8988T (cell line): Measurements from ENCODE around the gene TBXAS1.

Source experiments
- DNase-seq: peaks from one replicate; pipeline ENCODE4 v3.0.0; 2011

The TBXAS1 gene

DNA sequence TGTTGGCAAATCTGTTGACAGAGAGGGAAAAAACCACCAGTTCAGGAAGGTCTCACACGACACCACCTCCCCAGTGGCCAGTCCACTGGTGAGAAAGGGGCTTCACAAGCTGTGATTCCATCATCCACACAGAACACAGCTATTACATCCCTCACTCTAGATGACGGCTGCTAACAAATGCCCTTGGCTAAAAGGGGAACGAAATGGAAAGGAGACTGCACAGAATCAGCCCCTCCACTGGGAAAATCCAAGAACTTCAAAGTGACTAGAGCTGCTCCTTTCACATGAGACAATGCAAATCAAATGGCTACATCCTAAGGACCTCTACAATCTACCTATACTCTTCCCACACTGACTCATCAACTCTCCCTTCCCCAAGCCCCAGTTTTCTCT lies 228.1 kb downstream of the TBXAS1 start:
- no peak for DNase-seq

DNA sequence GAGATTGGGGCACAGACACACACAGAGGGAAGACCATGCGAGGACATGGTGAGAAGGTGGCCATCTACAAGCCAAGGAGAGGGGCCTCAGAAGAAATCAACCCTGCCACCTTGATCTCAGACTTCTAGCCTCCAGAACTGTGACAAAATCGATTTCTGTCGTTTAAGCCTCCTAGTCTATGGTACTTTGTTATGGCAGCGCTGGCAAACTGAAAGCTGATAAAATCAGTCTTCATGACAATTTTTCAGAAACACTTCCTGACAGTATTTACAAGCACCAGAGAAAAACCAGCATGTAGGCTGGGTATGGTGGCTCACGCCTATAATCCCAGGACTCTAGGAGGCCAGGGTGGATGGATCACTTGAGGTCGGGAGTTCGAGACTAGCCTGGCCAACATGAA lies 229.5 kb downstream of the TBXAS1 start:
- DNase-seq, result no peak

DNA sequence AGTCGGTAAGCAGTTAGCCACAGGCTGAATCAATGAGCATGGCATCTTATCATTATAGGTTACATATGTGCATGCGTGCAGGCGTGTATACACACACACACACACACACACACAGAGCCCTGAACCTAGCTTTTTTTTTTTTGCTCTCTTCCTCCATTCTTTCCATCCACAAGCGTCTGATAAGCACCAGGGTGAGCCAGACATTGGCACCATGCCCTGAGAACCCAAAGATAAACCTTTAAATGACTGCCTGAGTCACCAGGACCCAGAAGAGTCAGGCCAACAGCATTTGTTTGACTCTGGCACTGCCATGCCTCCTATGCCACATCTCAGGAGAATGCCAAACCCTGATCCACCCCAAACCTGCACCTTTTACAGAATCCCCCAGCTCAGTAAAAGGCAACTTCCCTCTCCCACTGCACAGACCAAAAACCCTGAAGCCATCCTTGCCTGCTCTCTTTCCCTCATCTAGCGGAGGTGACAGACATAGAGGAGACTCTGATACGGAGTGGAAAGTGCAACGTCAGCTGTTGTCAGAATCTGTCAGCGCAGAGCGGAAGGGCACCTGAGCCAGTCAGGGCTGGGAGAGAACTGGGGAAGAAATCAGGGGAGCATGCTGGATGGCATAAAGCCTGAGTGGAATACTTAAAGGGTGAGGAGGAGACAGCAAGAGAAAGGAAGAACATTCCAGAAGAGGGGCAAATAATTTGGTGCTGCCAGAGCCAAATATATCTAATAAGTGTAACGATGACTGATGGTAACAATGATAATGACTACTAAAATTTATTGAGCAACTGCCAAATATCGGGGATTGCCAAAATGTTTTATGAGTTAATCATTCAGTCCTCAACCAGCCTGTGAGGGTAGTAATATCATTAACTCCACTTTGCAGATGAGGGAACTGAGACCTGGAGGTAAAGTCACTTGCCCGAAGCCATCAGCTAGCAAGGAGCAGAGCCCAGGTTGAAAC lies 230.5 kb downstream of the TBXAS1 start:
- DNase-seq, result no peak

GRCh38 chr7:140060243-140060630 lies 231.2 kb downstream of the TBXAS1 start:
- DNase-seq, result no peak

DNA sequence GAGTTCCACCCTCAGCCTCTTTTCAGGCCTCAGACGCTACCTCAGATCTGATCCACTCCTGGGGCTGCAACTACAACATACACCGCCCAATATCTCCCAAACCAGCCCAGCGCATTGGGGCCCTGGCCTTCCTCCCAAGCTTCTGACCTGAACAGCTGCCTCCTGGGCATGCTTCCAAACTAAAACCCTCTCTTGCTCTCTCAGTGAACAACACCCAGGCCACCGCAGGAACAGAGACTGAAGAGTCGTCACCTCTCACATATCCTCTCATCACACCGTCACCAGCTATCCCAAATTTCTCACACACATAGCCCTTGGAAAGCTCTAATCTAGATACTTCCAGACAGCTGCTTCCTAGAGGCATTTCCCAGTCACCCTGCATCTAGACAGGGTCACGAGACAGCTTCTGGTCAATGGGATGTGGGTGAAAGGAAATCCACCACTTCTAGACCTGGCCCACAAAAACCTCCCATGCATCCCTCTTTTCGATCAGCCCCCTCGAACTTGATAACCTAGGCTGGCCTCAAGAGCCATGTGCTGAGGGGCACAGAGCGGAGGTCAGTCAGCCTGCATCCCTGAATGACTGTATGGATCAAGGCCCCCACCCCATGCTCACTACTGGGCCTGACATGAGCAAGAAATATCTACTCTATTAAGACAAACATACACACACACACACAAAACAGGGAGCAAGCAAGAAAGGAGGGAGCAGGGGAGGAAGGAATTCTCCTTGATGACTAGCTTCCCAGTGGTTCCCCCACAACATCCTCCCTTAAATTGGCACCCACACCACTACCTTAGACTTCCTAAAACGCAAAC lies 231.9 kb downstream of the TBXAS1 start:
- DNase-seq, result no peak

DNA sequence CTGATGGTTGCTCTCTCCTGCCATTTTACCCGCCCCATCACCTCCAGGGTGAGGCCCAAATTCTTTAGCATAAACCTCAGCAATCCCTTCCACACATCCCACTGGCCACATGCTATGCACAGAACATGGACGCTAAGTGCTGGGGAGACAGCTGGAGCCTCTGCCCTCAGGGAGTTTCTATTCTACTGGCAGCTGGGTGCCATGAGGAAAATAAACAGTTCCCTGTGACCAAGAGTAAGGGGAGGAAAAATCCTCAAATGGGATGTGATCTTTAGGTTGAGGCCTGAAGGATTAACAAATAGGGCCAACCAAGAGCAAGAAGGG lies 232.5 kb downstream of the TBXAS1 start:
- no peak for DNase-seq

DNA sequence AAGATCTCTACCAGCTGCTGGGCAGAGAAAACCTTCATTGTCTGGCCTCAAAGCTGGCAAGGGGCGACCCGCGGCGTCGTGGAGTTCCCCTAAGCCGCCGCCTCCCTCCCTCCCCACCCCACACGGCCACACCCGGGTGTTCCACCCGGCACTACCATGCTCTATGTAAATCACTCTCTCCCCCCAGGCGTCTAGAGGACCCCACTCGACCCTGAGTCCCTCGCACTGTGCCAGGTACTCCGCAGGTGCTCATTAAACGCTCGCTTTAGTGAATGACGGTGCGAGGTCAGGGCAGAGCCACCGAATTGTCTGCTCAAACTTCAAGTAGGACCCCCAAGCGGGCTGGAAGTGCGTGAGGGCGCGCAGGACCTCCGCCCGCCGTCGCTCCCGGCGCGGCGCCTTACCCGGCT lies 233.1 kb downstream of the TBXAS1 start:
- DNase-seq, result no peak

- peak; percentile 28 for DNase-seq
Measured at GRCh38 chr7:140062528-140063299, 233.7 kb downstream of the TBXAS1 start, which contains the start of gene PARP12. TSS of gene PARP12 (minus strand) at chr7:140062951. CDS start at chr7:140062847, 104 bp downstream.

- no peak for DNase-seq
Measured at GRCh38 chr7:140067052-140067451, 238.0 kb downstream of the TBXAS1 start.

DNA sequence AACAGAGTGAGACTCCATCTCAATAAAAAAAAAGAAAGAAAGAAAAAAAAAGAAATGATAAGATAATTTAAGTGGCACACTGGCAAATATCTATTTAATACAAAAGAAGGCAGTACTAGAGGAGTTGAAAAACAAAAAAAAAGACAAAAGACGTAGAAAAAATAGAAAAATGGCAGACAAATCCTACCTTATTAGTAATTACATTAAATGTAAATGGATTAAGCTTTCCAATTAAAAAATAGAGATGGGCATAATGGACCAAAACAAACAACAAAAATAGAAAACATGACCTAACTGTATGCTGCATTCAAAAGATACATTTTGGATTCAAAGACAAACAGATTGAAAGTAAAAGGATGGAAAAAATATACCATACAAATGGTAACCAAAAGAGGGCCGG lies 239.0 kb downstream of the TBXAS1 start:
- DNase-seq, result no peak

- no peak for DNase-seq
Measured at GRCh38 chr7:140069298-140069949, 240.4 kb downstream of the TBXAS1 start.
